ENCODE measurements around the gene SPN.
"Not testable (repeated sequence)": the region's sequence is repeated elsewhere in the genome, so short reads cannot be mapped to it uniquely, and the experiment has no call there.

SPN gene

GRCh38 chr16:29663016-29663806, at the start of gene SPN:
Gene SPN (plus strand): TSS chr16:29663247. CDS start chr16:29663729, 482 bp downstream.
- peak in 1 of 2 experiments; percentile 7 for DNase-seq

- peak; percentile 88 to 89 for DNase-seq
Measured at GRCh38 chr16:29613307-29614057, 49.6 kb upstream of the SPN start.

GRCh38 chr16:29614691-29615314, 48.2 kb upstream of the SPN start:
- not testable (repeated sequence) for DNase-seq

- DNase-seq: not testable (repeated sequence)
Measured at GRCh38 chr16:29616127-29616526, 46.9 kb upstream of the SPN start.

GRCh38 chr16:29620591-29620990, 42.5 kb upstream of the SPN start:
- DNase-seq: peak; percentile 29 to 35

- not testable (repeated sequence) for DNase-seq
Measured at GRCh38 chr16:29622738-29623137, 40.3 kb upstream of the SPN start.

GRCh38 chr16:29623253-29623652, 39.8 kb upstream of the SPN start:
- not testable (repeated sequence) for DNase-seq

GRCh38 chr16:29625114-29625513, 37.9 kb upstream of the SPN start:
- not testable (repeated sequence) for DNase-seq

- peak; percentile 49 to 58 for DNase-seq
Measured at GRCh38 chr16:29626778-29627331, 36.2 kb upstream of the SPN start.

GRCh38 chr16:29627661-29628075, 35.4 kb upstream of the SPN start:
- not testable (repeated sequence) for DNase-seq

- not testable (repeated sequence) for DNase-seq
Measured at GRCh38 chr16:29628707-29629106, 34.3 kb upstream of the SPN start.

GRCh38 chr16:29629318-29629717, 33.7 kb upstream of the SPN start:
- DNase-seq: not testable (repeated sequence)

GRCh38 chr16:29631658-29632057, 31.4 kb upstream of the SPN start:
- DNase-seq: not testable (repeated sequence)

GRCh38 chr16:29635902-29636301, 27.1 kb upstream of the SPN start:
- not testable (repeated sequence) for DNase-seq

- DNase-seq: not testable (repeated sequence)
Measured at GRCh38 chr16:29636368-29636767, 26.7 kb upstream of the SPN start.

GRCh38 chr16:29638751-29639150, 24.3 kb upstream of the SPN start:
- DNase-seq: not testable (repeated sequence)

GRCh38 chr16:29641561-29641960, 21.5 kb upstream of the SPN start:
- no peak for DNase-seq

- DNase-seq: no peak
Measured at GRCh38 chr16:29643596-29643995, 19.5 kb upstream of the SPN start.

GRCh38 chr16:29644338-29644857, 18.6 kb upstream of the SPN start:
- DNase-seq: no peak

GRCh38 chr16:29644973-29645693, 17.9 kb upstream of the SPN start:
- no peak for DNase-seq

GRCh38 chr16:29645694-29646187, 17.3 kb upstream of the SPN start:
- no peak for DNase-seq

GRCh38 chr16:29646947-29647346, 16.1 kb upstream of the SPN start:
- DNase-seq: no peak

Data from activated CD4-positive, alpha-beta T cell treated with anti-CD3 and anti-CD28 coated beads, Interleukin-2, amount 50 U/mL, for 4 hours (primary cell).